Mesenteric fat pad (tissue), 1 donor: ENCODE results near the gene KSR2. TPM values are rescaled to one million over a fixed set of nuclear protein-coding genes. Genes with fewer than 3 reads are reported as not detected.
"Not testable (repeated sequence)": the region's sequence is repeated elsewhere in the genome, so short reads cannot be mapped to it uniquely, and the experiment has no call there.

Experiments
- DNase-seq: peaks from one replicate; pipeline ENCODE4 v3.0.0-alpha.2; 2020; ENCODE audit warnings: low spot score
- total RNA-seq: library from RNA; stranded (reverse); fragmentation: NEBNext Ultra II Directional; extraction: Animal tissue kit (Norgen Biotek cat#: 25700); gene quantifications from one replicate; pipeline ENCODE4 v1.2.1, GENCODE V29; 2021
- donor health status: DM: yes; HTN: yes; CAD: no.

The KSR2 gene
- total RNA-seq, 1 donor from 2014 or later: not detected

DNA sequence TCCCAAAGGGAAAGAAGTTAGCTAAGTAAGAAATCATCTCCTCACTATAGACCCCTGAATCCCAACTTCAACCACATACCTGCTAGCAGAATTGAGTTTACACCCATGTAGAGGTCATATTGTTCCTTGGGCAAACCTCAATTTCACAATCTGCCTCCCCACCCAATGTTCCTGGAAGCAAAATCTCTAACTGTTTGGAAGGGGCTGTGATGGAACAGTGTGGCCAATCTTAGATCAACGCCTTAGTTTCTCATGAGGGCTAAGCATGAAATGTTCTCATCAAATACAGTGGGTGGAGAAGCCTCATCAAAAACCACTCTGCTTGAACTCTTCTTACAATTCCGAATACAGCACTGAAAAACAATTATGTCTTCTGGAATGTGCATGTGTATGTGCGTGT, 323.3 kb downstream of the KSR2 start:
- DNase-seq: no peak

DNA sequence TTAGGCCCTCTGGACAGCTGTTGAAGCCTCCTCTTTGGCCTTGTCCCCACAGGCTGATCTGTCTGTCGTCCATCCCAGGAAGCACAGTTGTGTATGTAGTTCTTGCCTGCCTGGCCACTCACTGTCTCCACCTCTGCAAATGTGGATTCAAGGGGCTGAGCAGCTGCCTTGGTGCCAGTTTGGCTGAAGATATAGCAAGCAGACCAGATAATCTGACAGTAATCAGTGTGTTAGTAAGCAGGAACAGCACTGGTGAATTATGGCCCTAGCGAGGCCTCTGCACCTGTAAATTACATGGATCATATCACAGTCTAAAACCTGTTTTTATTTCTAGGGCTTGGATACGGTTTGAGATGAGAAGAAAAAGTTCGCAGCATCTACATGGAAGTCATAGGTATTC, 324.8 kb downstream of the KSR2 start:
- no peak for DNase-seq

DNA sequence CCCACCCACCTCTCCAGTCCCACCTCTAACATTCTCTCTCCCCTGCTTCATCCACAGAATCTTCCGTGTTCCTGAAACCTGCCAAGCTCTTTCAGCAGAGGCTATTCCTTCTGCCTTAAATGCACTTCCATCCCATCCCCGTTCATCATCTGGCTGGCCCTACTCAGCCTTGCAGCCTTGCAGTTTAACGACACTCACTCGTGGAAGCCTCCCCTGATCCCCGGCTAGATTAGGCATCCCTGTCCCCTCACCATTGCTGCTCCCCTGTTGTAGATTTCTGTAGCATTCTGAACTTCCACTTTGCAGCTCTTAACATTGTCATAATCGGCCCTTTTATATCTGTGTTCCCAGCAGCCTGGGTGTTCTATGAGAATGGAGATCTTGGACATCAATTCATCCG, 326.9 kb downstream of the KSR2 start:
- DNase-seq: no peak

DNA sequence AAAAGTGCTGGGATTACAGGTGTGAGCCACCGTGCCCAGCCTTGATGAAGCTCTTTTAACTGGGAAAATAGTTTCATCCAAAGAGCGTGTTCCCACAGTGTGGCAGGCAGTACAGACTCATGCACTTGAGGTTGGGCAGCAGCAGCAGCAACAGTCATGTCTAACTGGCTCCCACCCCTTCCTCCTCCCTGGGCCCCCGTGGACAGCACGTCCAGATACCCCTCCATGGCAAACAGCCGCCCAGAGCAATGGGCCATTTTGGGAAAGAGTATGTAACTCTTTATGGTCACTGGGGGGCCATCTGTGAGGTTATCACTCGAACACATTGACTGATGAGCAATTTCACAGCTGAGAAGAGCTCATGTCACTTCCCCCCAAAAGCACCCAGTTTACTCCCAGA, 328.3 kb downstream of the KSR2 start:
- DNase-seq: no peak

DNA sequence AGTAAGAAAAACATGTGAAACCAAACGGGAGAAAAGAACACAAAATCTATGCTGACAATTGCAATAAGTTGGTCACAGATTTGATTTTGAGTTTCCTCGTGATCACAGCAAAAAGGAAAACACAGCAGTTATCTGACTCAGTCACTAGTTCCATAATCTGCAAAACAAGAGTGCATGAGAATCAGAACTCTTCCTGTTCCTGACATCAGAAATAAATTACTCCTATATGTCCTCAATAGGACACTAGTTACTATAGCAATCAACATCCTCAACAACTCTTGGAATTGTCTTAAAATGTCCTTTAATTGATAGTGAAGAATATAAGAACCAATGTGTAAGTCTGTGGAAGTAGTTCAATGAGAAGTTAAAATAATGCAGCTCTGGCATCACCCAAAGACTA, 339.3 kb downstream of the KSR2 start:
- DNase-seq: no peak

DNA sequence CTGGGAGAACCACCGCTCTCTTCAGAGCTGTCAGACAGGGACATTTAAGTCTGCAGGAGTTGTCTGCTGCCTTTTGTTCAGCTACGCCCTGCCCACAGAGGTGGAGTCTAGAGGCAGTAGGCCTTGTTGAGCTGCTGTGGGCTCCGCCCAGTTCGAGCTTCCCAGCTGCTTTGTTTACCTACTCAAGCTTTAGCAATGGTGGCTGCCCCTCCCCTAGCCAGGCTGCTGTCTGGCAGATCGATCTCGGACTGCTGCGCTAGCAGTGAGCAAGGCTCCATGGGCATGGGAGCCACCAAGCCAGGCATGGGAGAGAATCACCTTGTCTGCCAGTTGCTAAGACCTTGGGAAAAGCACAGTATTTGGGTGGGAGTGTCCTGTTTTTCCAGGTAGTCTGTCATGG, 340.1 kb downstream of the KSR2 start:
- DNase-seq: not testable (repeated sequence)

DNA sequence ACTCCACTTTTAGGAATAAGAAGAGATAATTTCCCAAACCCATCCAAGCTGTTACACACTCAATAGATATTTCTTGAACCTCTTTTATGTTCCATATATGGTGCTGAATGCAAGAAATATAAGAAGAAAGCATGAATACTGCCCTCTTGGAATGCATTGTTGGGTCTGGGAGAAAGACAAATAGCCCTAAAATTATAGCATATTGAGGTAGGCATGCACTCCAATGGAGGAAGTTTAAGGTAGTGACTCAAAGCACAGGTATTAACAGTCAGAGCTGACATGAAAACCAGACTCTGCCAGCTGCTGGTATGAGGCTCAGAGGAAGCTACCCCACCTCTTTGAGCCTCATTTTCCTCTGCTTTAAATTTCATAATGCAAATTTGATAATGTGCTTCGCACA, 346.0 kb downstream of the KSR2 start:
- DNase-seq: no peak

DNA sequence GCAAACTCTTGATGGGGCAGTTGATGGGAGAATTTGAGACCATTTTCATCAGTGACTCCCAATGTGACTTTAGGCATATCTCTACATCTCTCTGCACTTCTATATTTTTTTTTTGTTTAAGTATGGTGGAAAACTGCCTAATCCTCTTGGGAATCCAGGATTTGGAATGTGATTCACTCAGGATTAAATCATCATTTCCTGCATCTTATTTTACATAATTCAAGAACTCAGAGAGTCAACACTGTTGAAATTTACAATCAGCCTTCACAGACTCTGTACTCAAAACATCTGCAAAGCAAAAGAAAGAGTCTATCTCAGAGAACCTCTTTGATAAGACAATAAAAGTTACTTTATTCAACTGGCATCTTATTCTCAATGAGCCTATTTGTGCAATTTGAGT, 346.7 kb downstream of the KSR2 start:
- no peak for DNase-seq

DNA sequence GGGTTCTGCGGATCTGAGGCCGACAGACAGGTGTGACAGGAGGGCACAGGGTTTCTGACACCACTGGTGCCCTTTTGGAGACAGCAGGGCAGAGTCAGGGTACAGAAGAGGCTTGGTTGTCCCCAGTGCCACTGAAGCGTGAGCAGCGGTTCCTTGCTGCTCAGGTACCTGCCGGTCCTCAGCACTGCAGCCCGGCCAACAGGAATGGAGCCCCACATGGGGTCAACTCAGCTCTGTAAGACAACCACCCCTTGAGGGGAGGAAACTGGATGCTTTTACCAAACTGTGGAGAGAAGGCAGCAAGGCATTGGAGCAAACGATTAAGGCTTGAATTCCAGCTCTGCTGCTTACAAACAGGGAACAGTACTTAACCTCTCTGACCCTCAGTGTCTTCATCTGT, 361.0 kb downstream of the KSR2 start:
- DNase-seq: no peak

DNA sequence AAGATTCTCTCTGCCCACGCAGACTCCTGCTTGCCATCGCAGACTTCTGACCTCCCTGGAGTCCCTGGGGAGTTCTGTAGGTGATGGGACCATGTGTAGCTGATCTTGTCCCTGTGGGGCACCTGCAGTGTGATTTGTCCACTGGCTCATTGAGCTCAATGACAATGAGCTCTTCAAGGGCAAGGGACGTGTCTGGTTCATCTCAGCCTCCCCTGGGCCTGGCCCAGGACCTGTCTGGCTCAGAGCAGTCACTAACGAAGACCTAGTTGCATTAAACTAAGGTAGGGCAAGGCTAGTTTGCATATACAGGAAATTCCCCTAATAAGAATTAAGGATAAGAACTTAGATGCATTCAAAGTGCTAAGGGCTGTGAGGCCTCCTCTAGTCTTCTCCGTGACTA, 361.8 kb downstream of the KSR2 start:
- DNase-seq: no peak

DNA sequence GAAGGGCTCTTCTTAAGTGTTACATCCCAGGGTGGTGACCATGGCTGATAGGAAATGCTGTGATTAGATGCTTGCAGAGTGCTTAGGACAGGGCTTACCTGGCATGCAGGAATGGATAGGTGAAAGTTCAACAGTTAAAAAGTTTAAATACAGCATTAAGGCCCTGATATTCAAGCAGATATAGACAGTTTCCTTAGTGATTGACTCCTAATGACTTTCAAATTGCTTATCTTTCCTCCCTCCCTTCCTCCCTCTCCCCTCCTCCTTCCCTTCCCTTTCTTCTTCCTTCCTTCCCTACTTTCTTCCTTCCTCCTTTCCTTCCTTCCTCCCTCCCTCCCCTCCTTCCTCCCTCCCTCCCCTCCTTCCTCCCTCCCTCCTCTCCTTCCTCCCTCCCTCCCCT, 362.8 kb downstream of the KSR2 start:
- DNase-seq: no peak

DNA sequence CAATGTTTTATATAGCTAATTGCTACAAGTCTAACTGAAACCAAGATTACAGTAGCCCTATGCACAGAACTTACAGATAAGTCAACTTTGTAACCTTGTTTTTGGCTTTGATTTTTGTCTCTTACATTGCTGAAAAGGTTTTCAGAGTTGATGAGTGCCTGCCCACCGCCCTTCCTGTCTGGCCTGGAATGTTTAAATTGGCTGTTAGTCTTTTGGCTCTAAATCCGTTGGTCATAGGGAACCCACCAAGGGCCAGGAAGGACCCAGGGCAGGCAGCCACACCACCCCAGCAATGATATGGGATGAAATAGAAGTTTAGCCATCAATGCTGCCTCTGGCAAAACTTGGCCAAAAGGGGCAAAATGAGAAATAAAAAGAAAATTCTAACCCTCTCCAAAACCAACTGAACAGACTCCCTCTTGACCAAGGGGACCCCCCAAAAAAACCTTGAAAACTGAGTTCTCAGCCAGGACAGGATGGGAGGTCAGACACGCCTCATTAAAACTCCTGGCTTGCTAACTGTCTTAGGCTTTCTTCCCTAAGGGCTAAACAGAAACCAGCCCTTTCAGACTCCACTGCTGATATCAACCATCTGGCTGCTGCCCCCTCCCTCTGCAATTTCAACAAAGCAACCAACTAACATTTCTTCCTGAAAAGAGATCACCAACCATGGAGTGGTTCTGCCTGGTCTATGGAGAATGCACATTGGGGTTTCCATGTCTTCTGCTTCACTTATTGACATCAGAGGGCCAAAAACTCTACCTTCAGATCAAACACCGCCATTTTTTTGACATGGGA, 365.3 kb downstream of the KSR2 start:
- no peak for DNase-seq

DNA sequence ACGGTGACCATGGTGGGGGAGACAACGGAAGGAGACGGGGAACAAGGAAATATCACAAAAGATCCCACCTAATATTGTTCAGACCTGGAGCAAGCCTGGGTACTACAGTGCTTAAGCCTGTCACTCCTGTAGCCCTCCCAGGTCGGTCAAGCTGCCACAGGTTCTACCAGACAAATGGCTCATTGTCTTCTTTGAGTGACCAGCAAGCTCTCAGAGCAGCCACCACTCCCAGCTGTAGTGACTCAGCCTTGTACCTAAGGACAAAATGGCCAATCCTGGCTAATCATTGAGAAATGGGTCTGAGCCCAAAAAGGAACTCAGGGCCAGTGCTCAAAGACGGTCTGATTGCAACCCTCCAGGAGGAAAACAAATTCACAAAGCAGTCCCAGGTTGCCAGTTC, 368.9 kb downstream of the KSR2 start:
- DNase-seq: no peak

DNA sequence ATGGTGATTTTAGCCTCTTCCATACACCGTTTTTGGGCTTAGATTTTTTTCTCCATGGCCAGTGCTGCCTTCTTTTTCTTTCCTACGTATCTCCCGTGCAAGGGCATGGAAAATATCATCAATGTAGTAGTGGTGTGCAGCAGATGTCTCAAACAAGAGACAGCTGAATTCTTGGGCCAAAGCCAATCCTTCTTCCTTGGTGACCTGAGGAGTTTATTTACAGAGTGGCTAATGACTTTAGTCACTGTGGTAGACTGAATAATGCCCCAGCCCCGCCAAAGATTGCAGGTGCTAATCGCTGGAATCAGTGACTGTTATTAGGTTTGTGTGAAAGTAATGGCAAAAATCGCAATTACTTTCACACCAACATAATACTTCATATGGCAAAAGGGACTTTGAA, 371.8 kb downstream of the KSR2 start:
- no peak for DNase-seq

DNA sequence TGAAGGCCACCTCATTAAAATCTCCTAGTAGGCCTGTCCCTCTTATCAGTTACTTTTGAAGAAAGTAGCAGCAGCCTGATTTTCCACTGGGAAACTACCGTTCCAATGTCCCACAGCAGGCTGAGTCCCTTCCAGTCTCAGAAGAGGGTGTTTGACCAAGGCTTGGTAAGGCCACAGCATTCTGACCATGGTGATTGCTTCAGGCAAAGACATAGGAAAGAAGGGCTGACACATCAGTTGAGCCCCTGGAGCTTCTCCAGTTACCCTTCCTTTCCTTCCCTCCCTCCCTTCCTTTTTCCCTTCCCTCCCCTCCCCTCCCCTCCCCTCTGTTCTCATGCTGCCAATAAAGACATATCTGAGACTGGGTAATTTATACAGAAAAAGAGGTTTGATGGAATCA, 373.0 kb downstream of the KSR2 start:
- DNase-seq: no peak

DNA sequence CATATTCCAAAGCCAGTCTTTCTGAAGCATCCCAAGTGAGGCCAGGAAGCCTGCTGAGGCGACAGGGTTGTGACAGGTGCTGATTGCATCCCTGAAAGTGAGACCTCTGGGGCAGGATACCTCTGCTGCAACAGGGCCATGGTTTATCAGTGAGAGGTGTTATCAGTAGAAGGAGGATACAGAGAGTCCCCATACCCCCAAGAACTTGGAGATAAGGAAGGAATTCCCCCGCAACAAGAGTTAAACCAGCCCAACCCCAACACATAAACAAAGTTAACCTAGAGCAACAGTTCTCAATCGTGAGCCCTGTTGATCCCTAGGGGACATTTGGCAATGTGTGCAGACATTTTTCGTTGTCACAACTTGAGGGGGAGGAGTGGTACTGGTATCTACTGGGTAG, 374.3 kb downstream of the KSR2 start:
- DNase-seq: no peak

DNA sequence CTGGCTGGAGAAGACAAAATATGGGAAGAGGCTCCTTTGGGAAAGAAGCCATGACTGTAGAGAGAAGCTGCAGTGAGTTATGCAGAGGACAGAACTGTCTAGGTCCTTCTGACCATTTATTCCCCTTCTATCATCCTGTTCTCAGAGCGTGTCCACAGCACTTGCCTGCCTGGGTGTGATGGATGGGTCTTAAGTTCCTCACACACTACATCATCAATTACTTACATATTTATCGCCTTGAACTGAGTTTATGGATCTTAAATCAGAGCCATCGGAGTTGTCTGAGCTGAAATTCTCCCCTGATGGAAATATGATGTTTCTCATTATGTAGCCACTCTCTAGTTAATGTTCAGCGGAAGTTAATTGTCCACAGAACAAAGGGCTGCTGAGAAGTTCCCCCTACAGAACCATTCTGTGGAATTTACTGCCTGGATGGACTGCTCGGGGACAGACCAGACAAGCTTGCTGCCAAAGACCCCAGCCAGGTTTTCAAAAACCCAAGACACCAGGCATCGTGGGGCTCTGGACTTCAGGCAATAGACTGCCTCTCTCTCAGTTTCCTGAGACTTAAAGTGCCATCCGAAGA, 374.9 kb downstream of the KSR2 start:
- DNase-seq: no peak

DNA sequence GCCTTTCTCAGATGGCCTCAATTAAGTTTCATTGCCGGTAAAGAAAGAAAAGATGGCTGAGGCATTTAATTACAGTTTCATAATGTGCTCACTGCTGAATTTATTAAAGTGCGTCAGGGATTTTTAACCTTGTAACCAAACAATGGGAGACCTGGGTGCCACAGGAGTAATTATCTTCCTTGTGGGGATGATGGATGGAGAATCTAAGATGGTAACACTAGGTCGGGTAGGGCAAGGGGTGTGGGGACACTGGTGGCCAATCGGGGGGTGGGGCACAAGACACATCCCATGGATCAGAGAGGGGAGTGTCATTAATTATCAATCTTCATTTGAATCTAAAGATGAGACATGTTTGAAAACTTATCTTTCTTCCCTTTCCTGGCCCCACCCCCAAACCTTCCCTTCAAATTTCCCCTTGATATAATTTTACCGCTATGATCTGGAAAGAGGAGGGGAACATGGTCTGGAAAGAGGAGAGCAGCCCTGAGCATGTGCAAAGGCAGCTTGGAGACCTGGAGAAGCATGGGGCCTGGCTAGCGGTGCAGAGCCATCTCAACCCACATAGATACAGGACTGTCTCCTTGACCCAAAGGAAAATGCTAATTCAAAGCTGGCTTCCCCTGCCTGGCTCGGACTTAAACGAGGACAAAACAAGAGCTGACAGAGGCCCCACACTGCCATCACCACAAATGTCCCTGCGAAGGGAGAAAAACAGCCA, 376.0 kb downstream of the KSR2 start:
- no peak for DNase-seq

DNA sequence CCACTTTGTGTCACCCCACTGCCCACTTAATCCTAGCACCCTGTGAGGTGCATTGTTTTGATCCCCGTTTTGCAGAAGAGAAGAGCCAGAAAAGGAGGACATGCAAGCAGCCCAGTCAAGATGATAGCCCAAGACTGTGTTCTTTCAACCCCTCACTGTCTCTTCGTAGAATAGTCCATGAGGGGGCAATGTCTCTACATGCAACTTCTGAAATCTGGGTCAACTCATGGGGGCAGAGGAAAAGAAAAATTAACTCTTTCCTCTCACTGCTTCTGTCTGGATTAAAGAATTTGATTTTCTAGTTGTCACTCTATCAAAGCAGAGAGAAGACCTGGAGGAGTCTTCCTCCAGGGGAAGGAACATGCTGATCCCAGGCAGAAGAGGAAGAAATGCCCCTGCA, 377.8 kb downstream of the KSR2 start:
- no peak for DNase-seq

DNA sequence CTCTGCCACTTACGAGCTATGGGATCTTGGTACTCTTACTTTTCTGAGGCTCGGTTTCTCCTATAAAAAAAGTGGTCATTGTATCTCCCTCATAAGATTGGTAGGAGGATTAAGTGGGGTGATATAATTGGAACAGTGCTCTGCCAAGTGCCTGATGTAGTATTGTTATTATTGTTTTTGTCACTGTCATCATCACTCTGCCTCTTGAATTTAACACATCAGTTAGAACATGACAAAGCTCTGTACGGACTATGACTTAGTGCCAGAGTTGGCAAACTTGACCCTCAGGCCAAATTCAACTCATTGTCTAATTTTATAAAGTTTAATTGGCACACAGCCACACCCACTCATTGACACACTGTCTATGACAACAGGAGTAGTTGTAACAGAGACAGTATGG, 378.4 kb downstream of the KSR2 start:
- no peak for DNase-seq

DNA sequence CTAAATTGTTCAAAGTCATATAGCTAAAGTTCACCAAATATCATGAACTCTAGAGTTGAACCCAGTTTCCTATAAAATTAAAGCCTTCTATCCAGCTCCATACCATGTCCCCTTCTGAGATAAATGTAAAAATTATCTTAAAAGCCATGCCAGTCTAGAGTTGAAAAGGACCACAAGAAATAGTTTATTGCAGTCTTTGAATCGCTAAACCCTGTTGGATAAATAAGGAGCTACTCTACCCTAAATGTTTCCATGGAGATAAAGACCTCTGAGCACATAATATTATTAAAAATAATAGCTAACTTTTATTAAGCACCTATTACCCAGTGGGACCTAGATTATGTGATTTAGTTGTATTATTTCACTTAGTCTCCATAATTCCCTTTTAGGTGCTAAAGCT, 379.8 kb downstream of the KSR2 start:
- DNase-seq: no peak

DNA sequence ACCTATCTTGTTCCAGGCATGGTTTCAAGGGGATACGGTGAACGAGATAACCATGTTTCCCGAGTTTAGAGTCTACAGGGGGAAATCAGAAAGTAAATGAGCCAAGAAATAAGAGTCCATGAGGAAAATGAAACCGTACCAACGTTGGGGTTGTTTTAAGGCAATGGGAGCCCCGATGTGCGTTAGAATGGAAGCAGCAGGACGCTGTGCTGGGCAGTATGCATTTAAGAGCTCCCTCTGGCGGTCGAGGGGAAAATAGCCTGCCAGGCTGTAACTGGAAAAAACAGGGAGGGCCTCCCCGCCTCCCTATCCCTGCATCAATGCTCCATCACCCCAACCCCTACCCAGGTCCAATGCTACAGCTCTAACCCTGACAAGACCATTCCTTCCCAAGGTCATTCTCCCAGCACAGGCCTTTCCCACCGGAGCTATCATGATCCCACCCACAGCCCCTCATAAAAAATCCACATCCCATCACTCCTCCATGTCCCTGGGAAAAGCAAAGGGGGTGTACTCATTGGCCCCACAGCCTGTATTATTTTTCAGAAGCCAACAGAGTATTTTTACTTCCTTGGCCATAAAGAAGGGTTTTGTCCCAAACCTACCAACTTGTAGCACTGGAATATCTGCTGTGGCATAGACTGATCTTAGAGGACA, 381.0 kb downstream of the KSR2 start:
- DNase-seq: no peak
